HT-29 (cell line): Measurements from ENCODE around the gene SPATA31E1. TPM values are rescaled to one million over a fixed set of nuclear protein-coding genes. Genes with fewer than 3 reads are reported as not detected.
"Not testable (repeated sequence)": the region's sequence is repeated elsewhere in the genome, so short reads cannot be mapped to it uniquely, and the experiment has no call there.

Experiments used
- DNase-seq: peaks from one replicate; pipeline ENCODE4 v3.0.0-alpha.2; 2015; ENCODE audit warnings: low spot score
- total RNA-seq: library from RNA; depleted of rRNA; stranded (reverse); fragments of >200 nt; shearing (Covaris generic); gene quantifications from 2 replicates; pipeline ENCODE4 v1.2.3, GENCODE V29; 2014

The SPATA31E1 gene
- total RNA-seq, 1 experiment from 2014 or later: not detected

DNA sequence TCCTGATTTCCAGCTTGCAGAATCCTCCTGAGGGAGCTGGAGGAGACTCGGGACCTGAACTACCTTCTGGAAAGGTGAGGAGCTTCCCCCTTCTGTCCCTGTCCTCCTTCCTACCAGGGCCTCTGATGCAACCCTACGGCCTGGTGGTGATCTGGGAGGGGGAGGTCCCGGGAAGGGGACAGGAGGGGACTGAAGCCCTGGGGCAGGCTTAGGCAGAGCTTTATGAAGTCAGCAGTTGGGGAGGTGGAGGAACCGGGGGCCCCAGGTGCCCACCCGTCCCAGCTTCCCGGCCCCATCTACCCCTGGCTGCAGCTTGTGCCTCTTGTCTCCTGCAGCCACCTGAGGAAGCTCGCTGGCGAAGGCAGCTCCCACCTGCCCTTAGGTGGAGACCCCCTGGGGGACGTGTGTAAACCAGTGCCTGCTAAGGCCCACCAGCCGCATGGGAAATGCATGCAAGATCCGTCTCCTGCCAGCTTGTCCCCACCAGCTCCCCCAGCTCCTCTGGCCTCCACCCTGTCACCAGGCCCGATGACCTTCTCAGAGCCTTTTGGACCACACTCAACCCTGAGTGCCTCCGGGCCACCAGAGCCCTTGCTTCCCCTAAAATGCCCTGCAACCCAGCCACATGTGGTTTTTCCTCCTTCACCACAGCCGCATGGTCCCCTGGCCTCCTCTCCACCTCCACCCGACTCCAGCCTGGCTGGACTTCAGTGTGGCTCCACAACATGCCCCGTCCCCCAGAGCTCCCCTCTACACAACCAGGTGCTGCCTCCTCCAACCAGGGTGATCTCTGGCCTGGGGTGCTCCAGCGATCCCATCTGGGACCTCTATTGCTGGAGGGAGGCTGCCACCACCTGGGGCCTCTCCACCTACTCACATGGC is 2.1 kb downstream of the SPATA31E1 start:
- DNase-seq: no peak

DNA sequence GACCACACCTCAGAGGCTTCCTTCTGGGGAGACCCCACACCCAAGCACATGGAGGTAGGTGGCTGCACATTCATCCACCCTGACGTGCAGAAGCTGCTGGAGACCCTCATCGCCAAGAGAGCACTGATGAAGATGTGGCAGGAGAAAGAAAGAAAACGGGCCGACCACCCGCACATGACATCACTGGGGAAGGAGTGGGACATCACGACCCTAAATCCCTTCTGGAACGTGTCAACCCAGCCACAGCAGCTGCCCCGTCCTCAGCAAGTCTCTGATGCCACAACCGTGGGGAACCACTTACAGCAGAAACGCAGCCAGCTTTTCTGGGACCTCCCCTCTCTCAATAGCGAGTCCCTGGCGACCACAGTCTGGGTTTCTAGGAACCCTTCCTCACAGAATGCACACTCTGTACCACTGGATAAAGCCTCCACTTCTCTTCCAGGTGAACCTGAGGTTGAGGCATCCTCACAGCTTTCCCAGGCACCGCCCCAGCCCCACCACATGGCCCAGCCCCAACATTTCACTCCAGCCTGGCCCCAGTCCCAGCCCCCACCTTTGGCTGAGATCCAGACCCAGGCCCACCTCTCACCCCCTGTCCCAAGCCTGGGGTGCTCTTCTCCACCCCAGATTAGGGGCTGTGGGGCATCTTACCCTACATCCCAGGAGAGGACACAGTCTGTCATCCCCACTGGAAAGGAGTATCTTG is 3.0 kb downstream of the SPATA31E1 start:
- no peak for DNase-seq

DNA sequence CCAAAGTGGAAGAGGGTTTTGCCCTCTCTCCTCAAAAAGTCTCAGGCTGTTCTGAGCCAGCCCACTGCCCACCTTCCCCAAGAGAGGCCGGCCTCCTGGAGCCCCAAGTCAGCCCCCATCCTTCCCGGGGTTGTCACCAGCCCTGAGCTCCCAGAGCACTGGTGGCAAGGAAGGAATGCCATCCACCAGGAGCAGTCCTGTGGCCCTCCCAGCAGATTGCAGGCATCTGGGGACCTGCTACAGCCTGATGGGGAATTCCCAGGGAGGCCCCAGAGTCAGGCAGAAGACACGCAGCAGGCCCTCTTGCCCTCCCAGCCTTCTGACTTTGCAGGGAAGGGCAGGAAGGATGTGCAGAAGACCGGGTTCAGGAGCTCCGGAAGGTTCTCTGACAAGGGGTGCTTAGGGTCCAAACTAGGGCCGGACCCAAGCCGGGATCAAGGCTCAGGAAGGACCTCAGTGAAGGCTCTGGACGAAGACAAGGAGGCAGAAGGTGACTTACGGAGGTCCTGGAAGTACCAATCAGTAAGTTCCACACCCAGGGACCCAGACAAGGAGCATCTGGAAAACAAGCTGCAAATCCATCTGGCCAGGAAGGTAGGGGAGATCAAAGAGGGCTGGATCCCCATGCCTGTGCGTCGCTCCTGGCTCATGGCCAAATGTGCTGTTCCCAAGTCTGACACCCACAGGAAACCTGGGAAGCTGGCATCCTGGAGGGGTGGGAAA is 3.7 kb downstream of the SPATA31E1 start:
- peak; percentile 15 for DNase-seq

DNA sequence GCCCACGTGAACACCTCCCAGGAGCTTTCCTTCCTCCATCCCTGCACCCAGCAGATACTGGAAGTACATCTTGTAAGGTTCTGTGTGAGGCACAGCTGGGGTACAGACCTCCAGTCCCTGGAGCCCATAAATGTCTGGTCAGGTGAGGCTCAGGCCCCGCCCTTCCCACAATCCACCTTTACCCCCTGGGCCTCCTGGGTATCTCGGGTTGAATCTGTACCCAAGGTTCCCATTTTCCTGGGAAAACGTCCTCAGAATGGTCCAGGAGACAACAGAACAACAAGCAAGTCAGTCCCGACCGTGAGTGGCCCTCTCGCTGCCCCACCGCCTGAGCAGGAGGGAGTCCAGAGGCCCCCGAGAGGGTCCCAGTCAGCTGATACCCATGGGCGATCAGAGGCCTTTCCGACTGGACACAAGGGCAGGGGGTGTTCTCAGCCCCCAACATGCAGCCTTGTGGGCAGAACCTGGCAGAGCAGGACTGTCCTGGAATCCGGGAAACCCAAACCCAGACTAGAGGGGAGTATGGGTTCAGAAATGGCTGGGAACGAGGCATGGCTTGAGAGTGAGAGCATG is 4.3 kb downstream of the SPATA31E1 start:
- no peak for DNase-seq

DNA sequence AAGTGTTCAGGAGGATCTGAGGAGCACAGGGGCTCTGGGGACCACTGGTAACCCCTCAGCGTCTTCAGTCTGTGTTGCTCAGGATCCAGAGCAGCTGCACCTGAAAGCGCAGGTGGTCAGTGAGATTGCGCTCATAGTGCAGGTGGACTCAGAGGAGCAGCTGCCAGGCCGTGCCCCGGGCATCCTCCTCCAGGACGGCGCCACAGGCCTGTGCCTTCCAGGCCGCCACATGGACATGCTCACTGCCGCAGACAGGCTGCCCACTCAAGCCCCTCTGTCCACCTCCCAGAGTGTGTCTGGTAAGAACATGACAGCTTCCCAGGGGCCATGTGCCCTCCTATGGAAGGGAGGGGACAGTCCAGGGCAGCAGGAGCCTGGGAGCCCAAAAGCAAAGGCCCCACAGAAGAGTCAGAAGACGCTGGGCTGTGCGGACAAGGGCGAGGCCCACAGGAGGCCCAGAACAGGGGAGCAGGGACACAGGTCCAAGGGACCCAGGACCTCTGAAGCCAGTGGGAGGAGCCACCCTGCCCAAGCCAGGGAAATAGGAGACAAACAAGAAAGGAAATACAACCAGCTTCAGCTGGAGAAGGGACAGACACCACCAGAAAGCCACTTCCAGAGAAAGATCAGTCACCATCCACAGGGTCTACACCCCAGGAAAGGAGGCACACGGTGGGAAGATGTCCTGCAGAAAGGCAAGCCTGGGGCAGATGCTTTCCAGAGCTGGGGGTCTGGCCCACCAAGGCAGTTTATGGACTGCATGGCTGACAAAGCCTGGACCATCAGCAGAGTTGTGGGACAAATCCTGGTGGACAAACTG is 5.2 kb downstream of the SPATA31E1 start:
- DNase-seq: no peak

DNA sequence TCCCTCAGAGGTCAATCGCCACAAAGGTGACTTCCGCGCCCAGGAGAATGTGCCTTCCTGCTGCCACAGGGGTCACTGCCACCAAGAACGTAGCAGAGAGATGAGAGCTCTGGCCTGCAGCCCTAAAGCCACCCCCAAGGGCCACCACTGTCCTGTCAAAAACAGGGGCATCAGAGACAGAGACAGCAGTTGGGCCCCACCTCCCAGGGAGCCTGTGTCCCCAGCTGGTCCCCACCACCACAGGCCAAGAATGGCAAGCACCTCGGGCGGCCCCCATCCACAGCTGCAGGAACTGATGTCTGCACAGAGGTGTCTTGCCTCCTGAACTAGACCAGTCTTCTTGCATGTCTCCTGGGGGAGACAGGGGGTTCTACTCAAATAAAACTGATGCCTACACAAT is 5.8 kb downstream of the SPATA31E1 start:
- no peak for DNase-seq

DNA sequence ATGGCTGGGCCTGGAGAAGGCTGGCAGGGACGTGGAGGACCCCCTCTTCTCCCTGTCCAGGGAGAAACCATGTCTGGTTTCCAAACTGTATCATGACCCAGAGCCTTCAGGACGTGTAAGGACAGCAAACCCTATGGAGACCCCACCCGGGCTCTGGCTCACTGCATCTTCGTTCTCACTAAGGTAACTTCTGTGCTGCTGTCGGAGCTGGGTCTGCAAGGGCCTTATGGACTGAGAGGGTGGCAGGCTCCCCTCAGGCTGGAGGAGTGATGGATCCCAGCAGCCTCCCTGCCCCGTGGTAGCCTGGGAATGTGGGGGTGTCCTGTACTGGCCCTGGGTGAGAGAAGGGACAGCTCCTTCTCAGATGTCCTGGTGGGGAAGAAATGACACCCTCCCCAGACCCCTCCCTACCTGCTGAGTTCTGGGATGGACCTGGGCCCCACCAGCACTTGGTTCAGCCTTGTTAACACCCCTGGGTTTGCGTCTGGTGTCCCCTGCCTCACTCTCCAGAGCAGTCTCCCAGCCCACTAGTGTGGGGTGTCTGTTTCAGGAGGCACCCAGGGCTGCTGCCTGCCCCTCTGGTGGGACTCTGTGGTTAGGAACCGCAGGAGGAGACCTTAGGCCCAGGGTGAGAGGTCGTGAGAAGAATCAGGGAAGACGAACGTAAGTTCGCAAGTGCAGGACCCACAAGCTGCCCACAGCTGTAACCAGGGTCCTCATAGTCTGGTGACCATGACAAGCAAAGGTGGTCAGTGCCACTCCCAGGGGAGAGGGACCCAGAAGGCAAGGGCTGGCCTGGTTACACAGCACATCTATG is 6.6 kb downstream of the SPATA31E1 start:
- DNase-seq: no peak

DNA sequence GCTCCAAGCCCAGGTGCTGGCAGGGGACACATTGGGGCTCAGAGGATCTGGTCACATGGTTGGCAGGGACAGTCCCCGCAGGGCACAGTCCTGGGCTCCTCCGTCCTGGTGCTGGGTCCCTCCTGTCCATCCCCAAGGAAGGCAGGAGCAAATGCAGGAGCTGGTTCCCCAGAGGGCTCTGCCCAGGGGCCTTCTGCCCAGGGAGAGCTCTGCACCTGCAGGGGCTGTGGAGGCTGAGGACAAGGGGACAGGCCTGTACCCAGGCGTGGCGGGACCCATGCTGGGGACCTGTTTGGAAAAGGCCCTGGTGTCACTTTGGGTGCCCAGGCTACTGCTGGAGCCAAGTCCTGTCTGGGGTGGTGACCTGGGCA is 7.2 kb downstream of the SPATA31E1 start:
- DNase-seq: no peak

DNA sequence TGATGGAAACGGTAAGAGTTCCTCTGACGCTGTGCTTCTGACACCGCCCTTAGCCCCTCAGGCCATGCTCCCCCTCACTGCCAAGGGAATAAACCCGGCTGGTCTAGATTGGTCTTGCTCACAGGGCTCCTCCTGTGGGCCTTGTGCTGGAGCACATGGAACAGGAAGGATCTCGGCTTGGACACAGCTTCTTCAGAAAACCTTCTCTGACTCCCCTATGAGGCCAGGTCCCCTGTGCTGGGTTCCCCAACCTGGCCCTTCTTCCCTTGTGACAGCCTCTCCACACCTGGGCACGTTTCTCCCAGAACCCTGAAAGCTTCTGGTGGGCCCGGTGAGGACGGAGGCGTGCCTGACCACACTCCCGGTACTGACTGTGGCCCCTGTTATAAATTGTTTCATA is 8.2 kb downstream of the SPATA31E1 start:
- no peak for DNase-seq

DNA sequence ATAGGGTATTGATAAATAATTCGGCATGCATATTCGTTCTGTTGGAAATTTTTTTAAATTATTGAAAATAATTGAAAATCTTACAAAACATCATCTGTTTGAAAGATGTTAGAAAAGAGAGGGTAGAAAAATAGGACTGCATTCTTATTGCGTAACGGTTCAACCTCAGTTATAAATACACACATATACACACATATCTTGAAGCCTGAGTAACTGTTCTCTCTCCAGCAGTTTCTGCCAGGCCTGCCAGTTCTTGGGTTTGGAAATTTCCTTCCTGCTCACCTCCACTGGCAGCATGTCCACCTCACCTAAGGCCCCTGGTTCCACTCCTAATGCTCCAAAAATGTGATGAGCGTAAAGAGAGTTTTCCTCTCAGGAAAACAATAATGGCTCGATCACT is 9.1 kb downstream of the SPATA31E1 start:
- no peak for DNase-seq

DNA sequence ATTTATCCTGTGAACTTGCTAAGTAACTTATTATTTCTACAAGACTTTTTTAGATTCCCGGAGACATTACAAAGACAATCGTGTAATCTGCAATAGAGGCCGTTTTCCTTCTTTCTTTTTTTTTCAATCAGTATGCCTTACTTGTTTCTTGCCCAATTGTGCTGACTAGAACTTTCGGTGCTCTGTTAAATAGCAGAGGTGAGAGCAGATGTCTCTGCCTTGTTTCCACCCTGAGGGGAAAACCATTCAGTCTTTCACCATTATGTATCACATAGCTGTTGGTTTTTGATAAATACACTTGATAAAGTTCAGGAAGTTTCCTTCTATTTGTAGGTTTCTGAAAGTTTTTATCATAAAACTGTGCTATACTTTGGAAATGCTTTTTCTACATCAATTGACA is 10.3 kb downstream of the SPATA31E1 start:
- no peak for DNase-seq

DNA sequence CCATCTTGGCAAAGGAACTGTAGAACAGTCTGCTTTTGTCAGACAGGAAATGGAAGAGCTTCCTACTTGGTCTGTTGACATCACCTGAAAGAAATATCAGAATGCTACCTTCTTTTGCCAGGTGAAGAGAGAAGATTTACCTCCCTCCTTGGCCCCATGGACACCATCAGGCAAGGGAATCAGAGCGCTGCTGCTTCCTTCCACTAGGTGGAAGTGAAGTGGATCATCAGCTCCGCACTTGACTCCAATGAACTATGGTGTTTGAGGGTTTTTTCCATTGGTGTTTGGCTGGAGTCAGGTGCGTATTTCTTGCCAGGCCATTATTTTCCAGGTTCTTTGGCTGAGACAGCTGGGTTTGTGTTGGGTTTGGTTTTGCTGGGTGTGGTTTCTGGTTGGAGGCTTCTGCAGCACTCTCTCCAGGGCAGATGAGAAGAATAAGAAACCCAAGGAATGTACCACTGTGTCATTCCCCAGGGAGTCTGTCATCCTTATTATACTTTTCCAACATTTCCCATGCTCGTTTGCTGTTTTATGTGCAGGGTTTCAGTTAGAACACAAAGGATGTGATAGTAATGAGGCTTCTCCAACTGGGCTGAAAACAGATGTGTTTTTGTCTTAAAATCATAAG is 12.4 kb downstream of the SPATA31E1 start:
- peak; percentile 22 for DNase-seq

DNA sequence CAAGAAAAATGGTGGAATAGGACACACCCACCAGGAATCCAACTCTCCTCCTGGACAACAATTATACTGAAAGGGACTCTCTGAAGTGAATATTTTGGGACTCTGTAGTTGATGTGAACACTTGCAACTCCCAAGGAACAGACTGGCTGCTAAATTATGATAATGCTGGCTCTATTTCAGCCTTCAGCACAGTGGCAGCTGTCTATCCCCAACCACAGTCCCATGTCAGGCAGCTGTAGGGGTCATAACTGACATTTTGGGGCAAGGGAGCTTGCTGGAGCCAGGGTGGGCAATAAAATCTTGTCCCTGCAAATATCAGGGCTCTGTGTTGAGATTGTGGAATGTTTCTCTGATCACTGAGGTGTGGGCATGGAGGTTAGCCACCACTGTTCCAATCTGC is 14.2 kb downstream of the SPATA31E1 start:
- no peak for DNase-seq

DNA sequence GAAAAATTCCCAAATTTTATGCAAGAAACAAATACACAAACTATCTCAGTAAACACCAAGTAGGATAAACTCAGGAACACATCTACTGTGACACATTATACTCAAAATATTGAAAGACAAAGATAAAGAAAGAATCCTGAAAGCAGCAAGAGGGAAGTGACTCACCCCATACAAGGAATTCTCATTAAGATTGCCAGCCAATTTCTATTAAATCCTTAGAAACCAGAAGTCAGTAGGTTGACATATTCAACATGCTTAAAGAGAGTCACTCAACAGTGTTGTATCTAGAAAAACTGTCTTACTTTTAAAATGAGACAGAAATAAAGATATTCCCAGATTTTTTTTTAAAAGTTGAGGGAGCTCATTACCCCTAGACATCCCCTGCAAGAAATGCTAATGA is 15.5 kb downstream of the SPATA31E1 start:
- DNase-seq: no peak

DNA sequence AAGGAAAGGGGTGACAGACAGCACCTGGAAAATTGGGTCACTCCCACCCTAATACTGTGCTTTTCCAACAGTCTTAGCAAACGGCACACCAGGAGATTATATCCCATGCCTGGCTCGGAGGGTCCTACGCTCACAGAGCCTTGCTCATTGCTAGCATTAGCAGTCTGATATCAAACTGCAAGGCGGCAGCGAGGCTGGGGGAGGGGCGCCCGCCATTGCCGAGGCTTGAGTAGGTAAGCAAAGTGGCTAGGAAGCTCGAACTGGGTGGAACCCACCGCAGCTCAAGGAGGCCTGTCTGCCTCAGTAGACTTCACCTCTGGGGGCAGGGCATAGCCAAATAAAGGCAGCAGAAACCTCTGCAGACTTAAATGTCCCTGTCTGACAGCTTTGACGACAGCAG is 19.7 kb downstream of the SPATA31E1 start:
- not testable (repeated sequence) for DNase-seq

DNA sequence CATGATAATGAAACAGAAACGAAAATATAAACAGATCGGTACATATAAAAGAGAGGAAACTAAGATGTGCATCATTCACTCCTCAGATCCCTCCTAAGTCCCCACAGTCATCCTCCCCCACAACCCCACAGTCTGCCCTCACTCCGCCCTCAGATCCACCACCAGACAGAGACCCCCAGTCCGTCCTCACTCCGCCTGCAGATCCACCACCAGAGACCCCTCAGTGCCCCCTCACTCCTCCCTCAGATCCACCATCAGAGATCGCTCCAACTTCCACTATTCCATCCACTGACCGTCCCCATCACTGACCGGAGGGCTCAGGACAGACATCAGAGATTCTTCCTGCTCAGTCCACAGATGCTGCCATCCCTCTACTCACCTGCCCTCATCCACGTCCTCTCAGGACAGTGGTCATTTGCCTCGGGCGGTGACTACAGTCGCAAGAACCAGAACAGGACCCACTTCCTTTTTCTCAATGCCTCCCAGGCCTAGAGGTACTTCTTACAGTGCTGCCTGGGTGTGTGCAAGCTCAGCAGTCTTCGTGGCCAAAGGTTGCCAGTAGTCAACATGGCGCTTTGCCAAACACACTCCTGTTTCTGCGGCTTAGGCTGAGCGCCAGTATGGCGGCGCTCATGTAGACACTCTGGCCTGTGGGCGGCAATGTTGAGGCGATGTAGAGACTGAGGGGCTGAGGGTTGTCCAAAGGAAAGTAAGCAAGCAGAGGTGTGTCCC is 26.8 kb downstream of the SPATA31E1 start:
- peak; percentile 98 for DNase-seq

DNA sequence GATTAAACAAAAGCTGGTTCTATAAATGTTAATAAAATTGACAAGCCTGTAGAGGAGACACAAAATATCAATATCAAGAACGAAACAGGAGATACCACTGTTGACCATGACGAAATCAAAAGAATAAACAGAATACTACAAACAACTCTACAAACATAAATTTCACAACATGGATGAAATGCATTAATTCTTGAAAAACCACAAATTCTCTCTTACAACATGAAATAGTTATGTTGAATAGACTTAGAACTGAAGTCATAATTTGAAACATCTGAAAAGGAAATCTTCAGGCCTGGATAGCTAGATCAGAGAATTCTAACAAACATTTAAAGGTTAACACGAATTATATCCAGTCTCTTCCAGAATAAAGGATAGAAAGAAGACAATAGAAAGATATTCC is 28.1 kb downstream of the SPATA31E1 start:
- no peak for DNase-seq

DNA sequence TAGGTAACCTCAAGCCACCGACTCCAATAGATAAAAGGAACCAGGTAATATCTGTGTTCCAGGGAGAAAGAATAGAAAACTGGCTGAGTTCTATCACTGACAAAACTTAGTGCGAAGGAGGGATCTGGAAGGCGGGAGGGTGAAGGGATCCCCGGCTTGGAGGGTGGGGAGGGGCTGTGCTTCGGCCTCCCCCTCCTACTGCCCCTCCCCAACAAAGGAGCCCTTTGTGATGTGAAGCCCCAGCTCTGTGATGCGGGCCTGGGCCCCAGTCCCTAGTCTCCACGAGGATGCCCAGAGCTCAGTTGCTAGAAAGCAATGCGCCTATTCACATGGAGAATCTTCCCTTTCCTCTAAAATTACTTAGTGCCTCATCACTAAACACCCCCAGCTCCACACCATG is 35.0 kb downstream of the SPATA31E1 start, which contains the start of gene SPATA31C1:
Gene SPATA31C1, plus strand, starts transcription at position 301 of the 400 bp plus-strand sequence.
- not testable (repeated sequence) for DNase-seq

DNA sequence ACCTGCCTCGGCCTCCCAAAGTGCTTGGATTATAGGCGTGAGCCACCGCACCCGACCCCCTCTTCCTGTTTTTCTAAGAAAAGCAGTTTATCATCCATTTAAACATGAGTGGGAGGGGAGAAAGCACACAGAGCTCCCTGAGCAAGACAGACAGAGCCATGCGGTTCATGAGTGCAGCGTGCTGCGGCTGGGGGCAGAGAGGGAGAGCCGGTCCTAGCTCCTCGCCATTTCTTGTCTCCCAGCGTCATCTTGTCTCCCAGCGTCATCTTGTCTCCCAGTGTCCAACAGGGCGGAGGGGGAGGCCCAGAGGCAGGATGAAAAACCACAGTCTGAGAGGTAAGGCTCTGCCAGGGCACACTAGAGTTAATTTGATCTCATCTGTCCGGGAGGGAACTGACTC is 36.3 kb downstream of the SPATA31E1 start:
- not testable (repeated sequence) for DNase-seq
